GM19193 (cell line): ENCODE measurements around the gene ANO1.

Experiments
- POLR2A ChIP-seq: IDR thresholded peaks from 4 replicates; pipeline ENCODE4 v1.6.1; 2011; ENCODE audit not compliant: insufficient read depth, insufficient read length; ENCODE audit errors: extremely low read depth

The ANO1 gene

DNA sequence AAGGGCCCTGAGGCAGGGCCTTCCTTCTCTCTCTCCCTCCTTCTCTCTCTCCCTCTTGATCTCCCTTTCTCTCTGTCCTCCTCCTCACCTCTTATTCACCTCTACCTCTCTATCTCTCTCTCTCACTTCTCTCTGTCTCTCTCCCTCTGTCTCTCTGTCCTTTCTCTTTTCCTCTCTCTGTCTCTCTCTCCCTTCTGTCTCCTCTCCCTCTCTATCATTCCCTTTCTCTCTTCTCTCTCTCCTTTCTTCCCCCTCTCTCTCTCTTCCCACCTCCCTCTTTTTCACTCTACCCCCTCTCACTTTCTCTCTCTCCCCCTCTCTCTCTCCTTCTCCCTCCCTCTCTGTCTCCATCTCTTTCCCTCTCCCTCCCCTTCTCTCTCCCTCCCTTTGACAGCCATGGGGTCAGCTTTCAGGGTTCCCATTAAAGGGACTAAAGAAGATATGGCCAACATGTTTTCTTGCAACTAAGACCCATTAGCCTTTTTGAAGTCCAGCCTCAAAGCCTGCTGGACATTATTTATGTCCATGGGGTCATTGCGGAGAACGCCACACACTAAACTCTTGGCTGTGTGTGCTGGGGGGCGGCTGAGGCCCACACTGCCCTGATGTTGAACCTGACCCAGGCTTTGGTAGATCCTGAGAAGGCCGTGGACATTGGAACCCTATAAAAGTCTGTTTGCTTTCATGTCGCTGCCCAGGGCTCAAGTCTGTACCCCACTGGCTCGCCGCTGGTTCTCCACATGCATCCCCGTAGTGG is 15.0 kb downstream of the ANO1 start:
- no peak for TF ChIP-seq POLR2A

DNA sequence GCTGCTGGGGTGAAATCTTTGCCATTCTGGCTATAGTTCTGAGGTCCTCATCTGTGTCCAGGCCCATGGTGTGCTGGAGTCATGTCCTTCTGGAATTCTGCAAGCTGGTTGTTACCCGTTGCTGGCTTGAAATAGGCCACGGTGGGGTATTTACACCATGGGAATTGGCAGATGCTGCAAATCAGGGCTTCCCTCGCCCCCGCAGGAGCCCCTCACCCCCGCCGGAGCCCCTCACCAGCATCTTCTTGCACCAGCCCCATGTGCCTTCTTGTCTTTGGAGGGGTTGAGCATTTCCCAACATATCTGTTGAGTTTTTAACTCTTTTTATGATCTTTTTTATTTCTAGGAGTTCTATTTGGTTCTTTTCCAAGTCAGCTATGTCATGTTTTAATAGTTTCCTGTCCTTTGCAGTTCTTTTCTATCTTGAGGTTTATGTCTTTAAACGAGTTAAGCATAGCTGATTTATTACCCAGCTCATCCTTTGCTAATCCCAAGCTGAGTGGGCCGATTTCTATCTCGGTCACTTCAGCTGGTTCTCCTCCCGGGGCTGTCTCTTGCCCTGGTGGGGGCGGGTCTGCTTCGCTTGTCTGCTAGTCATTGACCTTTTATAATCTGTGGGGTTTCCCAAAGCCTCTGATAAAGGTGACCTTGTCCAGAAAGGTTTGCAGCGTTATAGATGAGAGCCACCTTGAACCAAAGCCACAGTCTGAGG is 17.6 kb downstream of the ANO1 start:
- no peak for TF ChIP-seq POLR2A

- TF ChIP-seq POLR2A: no peak
These were observed 19.9 kb downstream of the ANO1 start for GRCh38 chr11:70097783-70098563.

DNA sequence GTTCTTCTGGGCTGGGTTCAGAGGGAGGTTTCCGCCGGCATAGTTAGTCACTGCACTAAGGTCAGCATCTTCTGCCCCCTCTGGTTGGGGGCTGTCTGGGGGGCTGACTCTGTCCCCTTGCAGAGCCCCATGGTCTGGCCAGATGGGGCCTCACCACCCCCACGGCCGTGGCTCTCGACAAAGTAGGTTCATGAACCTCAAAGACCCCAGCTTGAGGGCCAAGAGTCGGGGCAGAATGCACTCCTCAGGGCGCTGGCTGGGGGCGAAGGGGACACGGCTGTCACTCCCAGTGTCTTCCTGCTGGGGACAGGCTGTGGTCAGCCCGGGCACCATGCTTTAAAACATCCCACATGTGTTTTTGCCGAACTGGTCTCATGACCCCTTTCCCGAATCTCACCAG is 20.8 kb downstream of the ANO1 start:
- TF ChIP-seq POLR2A: no peak

- no peak for TF ChIP-seq POLR2A
These were observed 21.6 kb downstream of the ANO1 start for GRCh38 chr11:70099578-70100279.

- no peak for TF ChIP-seq POLR2A
These were observed 22.1 kb downstream of the ANO1 start for GRCh38 chr11:70100280-70100603.

GRCh38 chr11:70100791-70101190 is 22.7 kb downstream of the ANO1 start:
- TF ChIP-seq POLR2A: no peak

- no peak for TF ChIP-seq POLR2A
These were observed 25.3 kb downstream of the ANO1 start for GRCh38 chr11:70103256-70103975.

DNA sequence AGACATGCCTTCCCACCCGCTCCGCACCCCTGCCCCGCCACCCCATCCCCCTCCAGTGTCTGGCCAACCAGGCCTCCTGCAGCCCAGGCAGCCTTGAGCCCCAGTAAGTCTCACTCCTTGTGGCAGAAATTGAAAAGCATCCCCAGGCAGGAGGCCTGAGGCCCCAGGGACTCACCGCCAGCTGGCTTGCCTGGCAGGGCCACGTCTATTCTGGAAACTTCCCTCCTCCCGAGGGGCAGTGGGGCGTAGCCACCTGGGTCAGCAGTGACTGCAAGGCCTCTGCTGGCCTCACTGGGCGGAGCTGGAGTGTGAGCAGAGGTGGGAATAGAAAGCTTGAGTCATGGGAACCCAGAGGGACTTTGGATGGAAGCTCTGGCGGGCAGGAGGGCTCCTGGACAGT is 26.3 kb downstream of the ANO1 start:
- no peak for TF ChIP-seq POLR2A

DNA sequence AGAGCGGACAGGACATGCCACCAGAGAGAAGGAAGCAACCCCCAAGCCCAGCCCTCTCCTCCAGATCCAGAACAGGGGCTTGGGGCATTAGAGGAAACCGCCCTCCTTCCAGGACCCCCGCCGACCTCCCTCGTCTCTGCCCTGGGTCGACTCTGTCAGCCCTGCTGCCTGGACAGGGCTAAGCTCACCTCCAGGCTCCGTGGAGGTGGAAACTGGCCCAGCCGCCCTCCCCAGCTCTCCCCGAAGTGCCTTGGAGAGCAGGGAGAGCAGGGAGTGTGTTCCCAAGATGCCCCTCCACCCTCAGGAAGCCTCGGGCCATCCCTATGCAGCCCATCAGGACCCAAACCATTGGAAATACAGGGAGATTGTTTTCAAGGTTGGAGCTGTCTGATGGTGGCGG is 26.8 kb downstream of the ANO1 start:
- no peak for TF ChIP-seq POLR2A

DNA sequence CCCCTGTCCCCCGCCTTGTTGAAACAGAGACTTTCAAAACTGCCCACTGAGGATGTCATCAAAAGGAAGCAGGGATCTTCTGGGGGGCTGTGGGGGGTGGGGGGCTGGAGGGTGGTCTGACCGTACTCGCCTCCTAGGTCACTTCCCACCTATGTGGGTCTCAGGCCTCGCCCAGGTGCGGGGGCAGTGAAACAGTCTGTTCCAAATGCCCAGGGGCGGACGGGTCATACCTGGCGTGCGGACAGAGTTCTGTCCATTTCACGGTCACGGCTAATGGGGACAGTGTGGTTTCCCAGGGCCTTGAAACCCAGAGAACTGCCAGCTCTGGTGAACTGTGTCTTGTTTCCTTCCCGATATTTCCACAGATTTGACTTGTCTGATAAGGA is 27.2 kb downstream of the ANO1 start:
- no peak for TF ChIP-seq POLR2A

GRCh38 chr11:70105755-70106571 is 27.8 kb downstream of the ANO1 start:
- TF ChIP-seq POLR2A: no peak

GRCh38 chr11:70106757-70107156 is 28.6 kb downstream of the ANO1 start:
- TF ChIP-seq POLR2A: no peak

DNA sequence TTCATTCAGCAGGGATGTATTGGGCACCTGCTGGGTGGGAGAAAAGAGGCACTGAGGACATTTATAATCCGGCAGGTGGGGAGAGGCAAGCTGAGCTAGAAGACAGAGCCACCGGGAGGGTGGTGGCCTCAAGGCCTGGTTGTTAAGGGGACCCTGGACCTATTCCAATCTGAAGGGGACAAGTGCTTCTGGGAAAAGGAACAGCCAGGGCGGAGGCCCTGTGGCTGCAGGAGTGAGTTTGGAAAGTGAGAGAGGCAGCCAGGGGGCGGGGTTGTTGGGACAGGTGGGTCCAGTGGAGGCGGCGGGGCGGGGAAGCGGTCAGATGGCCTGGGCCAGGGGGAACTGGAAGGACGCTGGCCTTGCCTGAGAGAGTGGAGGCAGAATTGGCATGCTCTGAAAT is 29.1 kb downstream of the ANO1 start:
- TF ChIP-seq POLR2A: no peak

GRCh38 chr11:70107756-70108155 is 29.6 kb downstream of the ANO1 start:
- TF ChIP-seq POLR2A: no peak

GRCh38 chr11:70108250-70108649 is 30.1 kb downstream of the ANO1 start:
- no peak for TF ChIP-seq POLR2A
